Right renal pelvis (tissue), 4 donors: ENCODE measurements around the gene IER5L. TPM values are rescaled to one million over a fixed set of nuclear protein-coding genes. Genes with fewer than 3 reads are reported as not detected.

Source experiments
- DNase-seq, 4 donors: peaks; one replicate each; pipeline ENCODE4 v3.0.0-alpha.2; 2013; ENCODE audit warnings: low read depth in 4 of 4, low spot score in 3 of 4, missing footprints in 1 of 4
- polyA plus RNA-seq, 4 donors: library from polyadenylated mRNA; unstranded; fragments of 120-200 nt; gene quantifications; one replicate each; pipeline ENCODE4 v1.2.1, GENCODE V29; 2013; ENCODE audit not compliant: insufficient read length in 4 of 4

Gene IER5L
- polyA plus RNA-seq, 4 donors = 9.0 to 16.6 (median 11.2) TPM

GRCh38 chr9:129182625-129183494, 4.8 kb upstream of the IER5L start:
- DNase-seq = no peak

GRCh38 chr9:129182122-129182521, 4.1 kb upstream of the IER5L start:
- no peak for DNase-seq

GRCh38 chr9:129181246-129181645, 3.2 kb upstream of the IER5L start:
- DNase-seq = no peak

- no peak for DNase-seq
These were observed 714 bp upstream of the IER5L start for GRCh38 chr9:129178568-129179382.

DNA sequence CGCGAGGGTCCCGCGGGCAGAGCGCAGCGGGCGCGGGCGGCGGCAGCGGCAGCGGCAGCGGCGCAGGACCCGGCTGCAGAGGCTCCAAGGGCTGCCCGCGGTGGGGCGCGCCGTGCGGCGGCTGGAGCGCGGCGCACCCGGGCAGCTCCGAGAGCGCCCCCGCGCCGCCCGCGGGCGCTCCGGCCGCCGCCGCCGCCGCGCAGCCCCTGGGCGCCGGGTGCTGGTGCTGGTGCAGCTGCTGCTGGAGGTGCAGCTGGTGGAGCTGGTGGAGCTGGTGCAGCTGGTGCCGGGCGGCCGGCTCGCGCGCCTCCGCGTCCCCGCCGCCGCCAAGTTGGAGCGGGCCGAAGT, 644 bp downstream of the IER5L start:
- no peak for DNase-seq

DNA sequence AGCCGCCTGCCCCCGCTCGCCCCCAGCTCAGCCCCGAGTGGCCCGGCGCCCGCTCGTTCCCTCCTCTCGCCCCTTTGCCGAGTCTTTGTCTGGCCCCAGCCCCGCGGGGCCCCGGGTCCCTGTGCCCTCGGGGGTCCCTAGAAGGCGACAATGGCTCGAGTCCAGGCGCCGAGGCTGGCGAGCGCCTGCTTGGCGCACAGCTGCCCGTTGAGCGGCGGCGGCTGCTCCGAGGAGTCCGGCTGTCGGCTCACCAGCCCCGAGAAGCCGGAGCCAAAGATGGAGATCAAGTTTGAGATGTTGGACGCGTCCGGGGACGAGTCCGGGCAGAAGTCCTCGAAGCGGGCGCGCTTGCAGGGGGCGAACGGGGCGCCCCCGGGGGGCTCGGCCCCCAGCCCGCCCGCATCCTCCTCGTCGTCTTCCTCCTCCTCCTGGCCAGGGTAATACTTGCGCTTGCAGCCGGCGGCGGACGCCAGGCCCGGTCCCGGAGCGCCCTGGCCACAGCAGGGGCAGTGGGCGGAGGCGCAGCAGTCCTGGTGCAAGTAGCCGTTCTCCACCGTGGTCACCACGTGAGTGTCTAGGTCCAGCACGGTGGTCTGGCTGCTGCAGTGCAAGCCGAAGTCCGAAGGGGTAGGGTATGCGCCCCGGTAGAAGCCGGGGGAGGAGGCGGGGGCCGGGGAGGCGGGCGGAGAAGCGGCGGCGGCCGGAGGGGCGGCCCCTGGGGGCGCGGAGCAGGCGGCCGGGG, 1.2 kb downstream of the IER5L start:
- DNase-seq = no peak

DNA sequence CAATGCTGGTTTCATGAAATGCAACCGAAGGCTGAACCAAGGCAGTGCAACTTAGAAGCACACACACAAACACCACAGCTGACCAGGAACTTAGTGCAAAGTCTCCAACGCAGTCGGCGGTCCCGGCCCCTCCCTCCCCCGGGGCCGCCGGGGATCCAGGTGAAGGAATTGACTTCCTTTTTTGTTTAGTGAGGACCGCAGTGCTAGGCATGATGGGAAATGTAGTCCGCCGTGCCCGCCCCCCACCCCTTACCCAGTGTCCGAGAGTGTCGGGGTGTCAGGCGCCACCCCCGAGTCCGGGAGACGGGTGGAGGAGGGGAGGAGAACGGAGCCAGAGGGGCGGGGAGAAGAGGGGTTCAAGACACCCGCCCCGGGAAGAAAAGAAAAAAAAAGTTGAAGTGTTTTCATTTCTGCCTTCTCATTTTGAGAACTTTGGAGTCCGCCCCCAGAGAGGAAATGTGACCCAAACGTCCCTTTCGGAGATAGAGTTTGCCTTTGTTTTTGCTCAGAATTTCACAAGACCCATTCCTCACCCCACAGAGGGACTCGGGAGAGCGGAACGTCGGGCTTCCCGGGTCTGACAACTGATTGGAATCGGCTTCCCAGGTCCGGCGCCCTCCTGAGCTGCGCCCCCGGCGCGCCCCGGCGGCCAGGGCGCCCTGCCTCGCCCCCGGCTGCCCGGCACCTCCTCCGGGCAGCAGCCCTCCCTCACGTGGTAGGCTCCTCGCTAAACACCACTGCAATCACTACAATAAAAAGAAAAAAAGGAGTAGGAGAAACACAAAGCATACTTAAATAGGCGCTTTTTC, 2.0 kb downstream of the IER5L start:
- DNase-seq = peak; percentile 80 to 86 (median 82)

- no peak for DNase-seq
These were observed 2.6 kb downstream of the IER5L start for GRCh38 chr9:129175515-129175824.

DNA sequence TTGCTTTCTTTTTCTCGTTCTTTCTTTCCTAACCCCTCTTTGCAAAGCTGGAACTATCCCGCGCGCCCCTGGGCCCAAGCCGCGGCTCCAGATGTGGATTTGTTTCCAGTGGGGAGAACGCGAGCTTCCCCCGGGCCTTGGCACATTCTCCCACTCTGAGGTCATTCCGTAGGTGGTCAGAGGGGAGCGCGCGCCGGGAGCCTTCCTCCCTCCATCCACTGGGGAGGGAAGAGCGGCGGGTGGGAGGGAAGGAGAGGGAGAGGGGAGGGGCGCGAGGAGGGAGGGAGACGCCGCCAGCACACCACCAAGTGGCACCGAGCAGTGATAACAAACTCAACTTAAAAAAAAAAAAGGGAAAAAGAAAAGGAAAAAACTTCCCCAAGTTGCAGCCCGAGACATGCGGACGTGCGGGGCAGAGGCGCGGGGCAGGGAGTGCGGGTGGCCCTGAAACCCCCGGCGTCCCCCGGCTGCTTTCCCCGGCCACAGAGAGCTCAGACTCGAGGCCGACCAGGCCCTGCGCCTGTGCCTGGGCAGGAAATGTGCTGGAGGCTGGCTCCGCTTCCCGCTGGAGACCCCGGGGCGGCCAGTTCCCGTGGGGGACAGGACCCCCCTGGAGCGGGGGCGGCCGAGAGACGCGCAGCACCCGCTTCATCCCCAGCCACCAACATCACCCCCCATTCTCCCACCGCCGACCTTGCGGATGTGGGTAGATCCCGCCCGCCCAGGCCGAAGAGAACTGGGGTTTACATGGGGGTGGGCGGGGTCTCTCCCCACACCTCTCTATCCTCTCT, 3.1 kb downstream of the IER5L start:
- peak in 1 of 4 donors; percentile 79 for DNase-seq

GRCh38 chr9:129174102-129174723, 3.8 kb downstream of the IER5L start:
- peak; percentile 83 to 88 (median 86) for DNase-seq

GRCh38 chr9:129173296-129174101, 4.6 kb downstream of the IER5L start:
- DNase-seq = no peak

DNA sequence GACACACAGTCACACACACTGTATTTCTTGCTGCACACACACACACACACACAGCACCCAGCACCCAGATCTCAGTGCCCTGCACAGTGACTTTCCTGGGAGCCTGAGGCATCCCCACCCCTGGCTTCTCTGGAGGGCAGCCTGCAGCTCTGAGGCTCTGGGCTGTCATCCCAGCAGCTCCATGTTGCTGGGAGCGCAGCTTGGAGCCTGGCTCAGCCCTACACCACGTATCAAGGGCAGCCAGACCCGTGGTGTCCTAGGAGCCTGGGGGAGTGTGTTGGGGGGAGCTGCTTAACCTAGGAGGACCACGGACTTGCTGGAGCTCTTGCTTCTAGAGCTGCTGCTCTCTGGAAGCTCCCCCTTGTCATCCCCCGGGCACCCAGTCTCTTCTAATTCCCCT, 5.2 kb downstream of the IER5L start:
- no peak for DNase-seq

DNA sequence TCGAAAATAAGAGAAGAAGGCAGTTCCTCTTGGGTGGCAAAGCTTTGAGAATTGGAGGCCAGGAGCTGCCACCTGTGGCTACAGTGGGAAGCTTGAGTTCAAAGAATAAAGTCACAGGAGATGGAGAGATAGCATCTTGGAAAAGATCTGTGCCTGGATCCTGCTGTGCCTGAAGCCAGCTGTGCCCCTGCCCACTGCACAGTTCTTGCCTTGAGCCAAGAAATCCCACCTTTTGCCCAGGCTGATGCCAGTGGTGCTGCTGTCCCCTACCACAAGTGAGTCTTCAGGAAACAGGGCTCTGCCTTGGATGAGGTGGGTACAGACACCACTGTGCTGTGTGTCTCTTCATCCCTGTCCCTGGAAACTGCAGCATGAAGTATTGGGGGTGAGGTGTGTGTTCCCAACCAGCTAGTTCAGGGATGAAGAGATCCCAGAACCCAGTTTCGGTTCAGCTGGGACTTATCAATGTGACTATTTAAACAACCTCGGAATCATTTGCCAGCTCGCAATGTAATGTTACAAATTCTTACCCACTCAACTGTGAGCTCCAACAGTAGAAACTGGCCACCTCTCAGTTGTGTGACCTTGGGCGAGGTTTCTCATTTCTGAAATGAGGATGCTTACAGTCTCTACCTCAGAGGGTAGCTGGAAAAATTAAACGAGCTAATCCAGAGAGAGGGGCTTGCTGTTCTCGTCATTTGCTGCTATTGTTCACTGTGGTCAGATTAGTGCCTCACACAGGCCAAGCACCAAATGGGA, 5.9 kb downstream of the IER5L start:
- DNase-seq = no peak

DNA sequence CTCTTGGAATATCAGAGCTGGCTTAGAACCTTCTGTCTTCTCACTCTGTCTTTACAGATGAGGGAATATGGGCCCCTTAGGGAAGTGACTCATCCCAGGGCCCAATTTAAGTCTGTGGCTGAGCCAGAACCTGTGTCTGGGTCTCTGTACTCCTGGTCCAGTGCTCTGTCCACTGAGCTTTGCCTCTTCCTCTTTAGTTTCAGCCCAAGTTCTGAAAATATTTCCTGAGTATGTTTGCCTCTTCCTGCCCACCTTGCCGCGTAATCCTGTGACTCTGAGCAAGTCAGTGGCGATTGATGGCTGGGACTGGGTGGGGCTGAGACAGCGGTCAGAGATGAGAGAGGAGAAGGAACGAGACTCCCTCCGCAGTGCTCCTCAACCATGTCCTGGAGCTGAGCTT, 7.8 kb downstream of the IER5L start:
- no peak for DNase-seq

DNA sequence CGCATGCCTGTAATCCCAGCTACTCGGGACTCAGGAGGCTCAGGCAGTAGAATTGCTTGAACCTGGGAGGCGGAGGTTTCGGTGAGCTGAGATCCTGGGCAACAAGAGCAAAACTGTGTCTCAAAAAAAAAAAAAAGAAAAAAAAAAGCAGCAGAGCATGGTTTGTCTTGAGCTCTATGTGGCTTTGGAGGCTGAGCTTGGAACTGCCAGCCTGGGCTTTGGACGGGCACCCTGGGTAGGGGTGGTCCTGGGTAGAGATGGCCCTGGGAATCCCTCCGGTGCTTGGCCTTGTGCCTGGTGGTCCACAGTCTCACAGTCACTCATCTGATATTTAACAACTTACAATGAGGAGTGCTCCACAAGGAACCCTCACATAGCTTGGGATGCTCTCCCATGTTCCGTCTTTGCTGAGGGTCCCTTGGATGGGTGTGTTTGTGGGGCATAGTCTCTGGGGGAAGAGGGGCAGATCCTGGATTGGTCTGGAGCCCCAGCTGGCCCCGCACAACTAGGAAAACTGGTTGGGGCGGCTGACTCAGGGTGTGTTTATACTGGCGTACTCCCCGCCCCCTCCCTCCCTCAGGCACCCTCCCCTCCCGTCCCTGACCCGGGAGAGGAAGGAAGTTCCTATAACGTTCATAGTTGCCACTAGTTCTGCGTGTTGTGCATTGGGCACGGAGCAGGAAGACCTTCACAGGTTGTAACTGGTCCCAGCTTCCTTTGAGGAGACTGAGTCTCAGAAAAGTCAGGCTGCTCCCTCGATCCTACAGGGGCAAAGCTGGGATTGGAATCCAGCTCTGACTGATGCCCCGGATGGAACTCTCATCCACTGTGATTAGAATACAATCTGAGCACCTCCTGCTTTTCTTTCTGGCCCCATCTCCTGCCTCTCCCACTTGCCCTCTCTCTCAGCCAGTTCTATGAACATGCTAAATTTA, 11.2 kb downstream of the IER5L start:
- peak in 1 of 4 donors; percentile 66 for DNase-seq

GRCh38 chr9:129165198-129165597, 12.9 kb downstream of the IER5L start:
- no peak for DNase-seq
